Panc1 (cell line): ENCODE results near the gene KRTAP10-4. TPM values are rescaled to one million over a fixed set of nuclear protein-coding genes. Genes with fewer than 3 reads are reported as not detected.

Experiments
- ATAC-seq: fragments of 200-7000 bp; cut with Tn5 transposase; 2 replicates; pipeline ENCODE4 v1.9.1; 2020; ENCODE audit warnings: mild to moderate bottlenecking, moderate library complexity
- BruUV-seq: library from RNA; stranded (reverse); fragments of 400-500 nt; replicated peaks from 2 replicates; lab custom pipeline; 2021; lab: Mats Ljungman, UMichigan
- CTCF ChIA-PET: fragments of 300-600 bp; sonication (Branson Sonifier 250); formaldehyde crosslinking; loops from one replicate; lab custom pipeline; 2022; ENCODE audit warnings: antibody characterized with exemption; lab: Charles Lee
- POLR2A ChIA-PET: fragments of 300-600 bp; sonication (Branson Sonifier 250); formaldehyde crosslinking; loops from one replicate; lab custom pipeline; 2022; ENCODE audit warnings: antibody characterized with exemption; lab: Charles Lee
- DNase-seq: peaks from one replicate; pipeline ENCODE4 v3.0.0-alpha.2; 2010; ENCODE audit warnings: low read depth, low spot score
- H3K27ac ChIP-seq: 2 replicates; pipeline ENCODE4 v1.5.1; 2011; ENCODE audit warnings: mild to moderate bottlenecking, low read length, inconsistent platforms
- H3K27me3 ChIP-seq: fragments of 200-500 bp; sonication (Bioruptor generic); 2 replicates; pipeline ENCODE4 v1.6.0; 2014; ENCODE audit warnings: low read length, inconsistent platforms; ENCODE audit not compliant: control insufficient read depth, insufficient read depth
- H3K36me3 ChIP-seq: fragments of 200-500 bp; sonication (Bioruptor generic); 2 replicates; pipeline ENCODE4 v1.5.1; 2014; ENCODE audit warnings: inconsistent platforms, mild to moderate bottlenecking, low read length, moderate library complexity; ENCODE audit not compliant: control insufficient read depth, insufficient read depth
- H3K4me1 ChIP-seq: 2 replicates; pipeline ENCODE4 v1.5.1; 2011; ENCODE audit warnings: inconsistent platforms, mild to moderate bottlenecking, low read length, moderate library complexity; ENCODE audit not compliant: control insufficient read depth, insufficient read depth
- H3K4me3 ChIP-seq, 2 experiments: 2 replicates each; pipeline ENCODE4 v1.5.1; 2011 to 2012; ENCODE audit warnings: low read depth in 2 of 2, low read length in 2 of 2, mild to moderate bottlenecking in 2 of 2, inconsistent platforms in 1 of 2, moderate library complexity in 1 of 2
- H3K9me3 ChIP-seq: fragments of 200-500 bp; sonication (Bioruptor generic); 2 replicates; pipeline ENCODE4 v1.5.1; 2014; ENCODE audit warnings: low read depth, mild to moderate bottlenecking, inconsistent platforms, low read length, moderate library complexity; ENCODE audit not compliant: control insufficient read depth, insufficient read depth
- POLR2AphosphoS5 ChIP-seq: IDR thresholded peaks from 2 replicates; pipeline ENCODE4 v1.6.1; 2012; ENCODE audit warnings: mild to moderate bottlenecking, low read depth, low read length, moderate library complexity
- SIN3A ChIP-seq: IDR thresholded peaks from 2 replicates; pipeline ENCODE4 v1.6.1; 2012; ENCODE audit warnings: low read depth, mild to moderate bottlenecking, low read length, moderate library complexity, borderline replicate concordance; ENCODE audit not compliant: insufficient read depth
- TCF7L2 ChIP-seq: IDR thresholded peaks from 2 replicates; pipeline ENCODE4 v1.6.1; 2011; ENCODE audit warnings: mild to moderate bottlenecking, low read depth, low read length, inconsistent platforms
- in situ Hi-C: cut with HindIII; loops from 2 replicates; pipeline ENCODE4 v1.10.0; 2016; ENCODE audit warnings: low sequenced_read_pairs, low pct_unique_long_range_greater_than_20kb
- intact Hi-C: fragments of 100-400 bp; cut with micrococcal nuclease; formaldehyde crosslinking; loops from one replicate; pipeline ENCODE4 v1.10.0; 2022; ENCODE audit not compliant: unreplicated experiment
- total RNA-seq: library from RNA; stranded (reverse); gene quantifications from one replicate; pipeline ENCODE4 v1.2.1, GENCODE V29; 2021; ENCODE audit not compliant: unreplicated experiment
- TF ChIP-seq, protein P1 (sequence below): fragments of 450-650 bp; IDR thresholded peaks from 2 replicates; pipeline ENCODE4 v1.5.1; 2017; ENCODE audit warnings: mild to moderate bottlenecking
- TF ChIP-seq, protein P2 (sequence below), 2 experiments: IDR thresholded peaks; 2 replicates each; pipeline ENCODE4 v1.6.1; 2011 to 2012; ENCODE audit warnings: low read depth in 2 of 2, control low read depth in 1 of 2, low read length in 1 of 2, mild to moderate bottlenecking in 1 of 2, moderate library complexity in 1 of 2; ENCODE audit not compliant: insufficient read depth in 1 of 2

The KRTAP10-4 gene
- total RNA-seq, 1 experiment from 2014 or later, result not detected

DNA sequence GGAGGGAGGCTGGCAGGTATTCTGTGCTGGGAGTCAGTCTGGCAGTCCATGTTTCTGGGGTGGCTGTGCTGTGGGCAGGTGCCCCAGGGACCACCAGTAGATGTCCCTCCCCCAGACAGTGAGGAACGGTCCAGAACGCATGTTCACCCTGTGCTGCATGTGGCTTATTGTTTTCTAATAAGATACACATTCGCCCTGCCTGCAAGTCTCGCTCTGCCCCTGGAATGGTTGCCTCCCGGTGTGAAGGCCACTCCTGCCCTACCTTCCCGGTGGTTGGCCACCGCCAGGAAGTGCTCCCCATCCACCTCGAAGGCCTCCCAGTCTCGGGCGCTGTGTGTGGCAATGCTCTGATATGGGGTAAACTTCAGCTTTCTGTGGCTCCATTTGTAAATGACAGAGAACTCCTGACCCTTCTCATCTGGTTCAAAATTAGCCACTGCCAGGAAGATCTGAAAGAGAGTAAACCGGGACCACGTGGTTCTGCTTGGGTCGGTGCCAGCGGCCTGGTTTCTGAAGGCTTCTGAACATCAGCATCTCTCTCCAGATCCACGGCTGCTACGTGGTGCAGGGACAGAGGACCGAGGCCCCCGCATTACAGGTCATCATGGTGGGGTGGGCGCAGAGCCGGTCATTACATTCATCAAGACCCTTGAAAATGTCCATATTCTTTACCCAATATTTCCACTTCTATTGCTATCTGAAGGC, 48.0 kb upstream of the KRTAP10-4 start:
- Histone ChIP-seq H3K27ac (no peak overlapping the region), H3K9me3 (no peaks in the 10 kb centered on the region), H3K4me1 (no peaks in the 10 kb centered on the region), H3K4me3 (no peak overlapping the region), H3K36me3 (no peaks in the 10 kb centered on the region), H3K27me3 (no peaks in the 10 kb centered on the region)
- no peak for ATAC-seq
- no TSS peak for BruUV-seq
- no peak for DNase-seq
- POLR2A ChIA-PET, result no interaction called here
- CTCF ChIA-PET, result no interaction called here
- intact Hi-C loops (no loop called here), in situ Hi-C loops (no loop called here)
- TF ChIP-seq POLR2AphosphoS5, result no peak
- TF ChIP-seq, protein P1, sequence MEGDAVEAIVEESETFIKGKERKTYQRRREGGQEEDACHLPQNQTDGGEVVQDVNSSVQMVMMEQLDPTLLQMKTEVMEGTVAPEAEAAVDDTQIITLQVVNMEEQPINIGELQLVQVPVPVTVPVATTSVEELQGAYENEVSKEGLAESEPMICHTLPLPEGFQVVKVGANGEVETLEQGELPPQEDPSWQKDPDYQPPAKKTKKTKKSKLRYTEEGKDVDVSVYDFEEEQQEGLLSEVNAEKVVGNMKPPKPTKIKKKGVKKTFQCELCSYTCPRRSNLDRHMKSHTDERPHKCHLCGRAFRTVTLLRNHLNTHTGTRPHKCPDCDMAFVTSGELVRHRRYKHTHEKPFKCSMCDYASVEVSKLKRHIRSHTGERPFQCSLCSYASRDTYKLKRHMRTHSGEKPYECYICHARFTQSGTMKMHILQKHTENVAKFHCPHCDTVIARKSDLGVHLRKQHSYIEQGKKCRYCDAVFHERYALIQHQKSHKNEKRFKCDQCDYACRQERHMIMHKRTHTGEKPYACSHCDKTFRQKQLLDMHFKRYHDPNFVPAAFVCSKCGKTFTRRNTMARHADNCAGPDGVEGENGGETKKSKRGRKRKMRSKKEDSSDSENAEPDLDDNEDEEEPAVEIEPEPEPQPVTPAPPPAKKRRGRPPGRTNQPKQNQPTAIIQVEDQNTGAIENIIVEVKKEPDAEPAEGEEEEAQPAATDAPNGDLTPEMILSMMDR, result no peak
- TF ChIP-seq, protein P2, sequence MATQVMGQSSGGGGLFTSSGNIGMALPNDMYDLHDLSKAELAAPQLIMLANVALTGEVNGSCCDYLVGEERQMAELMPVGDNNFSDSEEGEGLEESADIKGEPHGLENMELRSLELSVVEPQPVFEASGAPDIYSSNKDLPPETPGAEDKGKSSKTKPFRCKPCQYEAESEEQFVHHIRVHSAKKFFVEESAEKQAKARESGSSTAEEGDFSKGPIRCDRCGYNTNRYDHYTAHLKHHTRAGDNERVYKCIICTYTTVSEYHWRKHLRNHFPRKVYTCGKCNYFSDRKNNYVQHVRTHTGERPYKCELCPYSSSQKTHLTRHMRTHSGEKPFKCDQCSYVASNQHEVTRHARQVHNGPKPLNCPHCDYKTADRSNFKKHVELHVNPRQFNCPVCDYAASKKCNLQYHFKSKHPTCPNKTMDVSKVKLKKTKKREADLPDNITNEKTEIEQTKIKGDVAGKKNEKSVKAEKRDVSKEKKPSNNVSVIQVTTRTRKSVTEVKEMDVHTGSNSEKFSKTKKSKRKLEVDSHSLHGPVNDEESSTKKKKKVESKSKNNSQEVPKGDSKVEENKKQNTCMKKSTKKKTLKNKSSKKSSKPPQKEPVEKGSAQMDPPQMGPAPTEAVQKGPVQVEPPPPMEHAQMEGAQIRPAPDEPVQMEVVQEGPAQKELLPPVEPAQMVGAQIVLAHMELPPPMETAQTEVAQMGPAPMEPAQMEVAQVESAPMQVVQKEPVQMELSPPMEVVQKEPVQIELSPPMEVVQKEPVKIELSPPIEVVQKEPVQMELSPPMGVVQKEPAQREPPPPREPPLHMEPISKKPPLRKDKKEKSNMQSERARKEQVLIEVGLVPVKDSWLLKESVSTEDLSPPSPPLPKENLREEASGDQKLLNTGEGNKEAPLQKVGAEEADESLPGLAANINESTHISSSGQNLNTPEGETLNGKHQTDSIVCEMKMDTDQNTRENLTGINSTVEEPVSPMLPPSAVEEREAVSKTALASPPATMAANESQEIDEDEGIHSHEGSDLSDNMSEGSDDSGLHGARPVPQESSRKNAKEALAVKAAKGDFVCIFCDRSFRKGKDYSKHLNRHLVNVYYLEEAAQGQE (IDR thresholded peaks at IDR 0.05; ENCODE audit: insufficient read depth in 1 of 2, low read depth in 2 of 2, low read length in 1 of 2), result no peak

DNA sequence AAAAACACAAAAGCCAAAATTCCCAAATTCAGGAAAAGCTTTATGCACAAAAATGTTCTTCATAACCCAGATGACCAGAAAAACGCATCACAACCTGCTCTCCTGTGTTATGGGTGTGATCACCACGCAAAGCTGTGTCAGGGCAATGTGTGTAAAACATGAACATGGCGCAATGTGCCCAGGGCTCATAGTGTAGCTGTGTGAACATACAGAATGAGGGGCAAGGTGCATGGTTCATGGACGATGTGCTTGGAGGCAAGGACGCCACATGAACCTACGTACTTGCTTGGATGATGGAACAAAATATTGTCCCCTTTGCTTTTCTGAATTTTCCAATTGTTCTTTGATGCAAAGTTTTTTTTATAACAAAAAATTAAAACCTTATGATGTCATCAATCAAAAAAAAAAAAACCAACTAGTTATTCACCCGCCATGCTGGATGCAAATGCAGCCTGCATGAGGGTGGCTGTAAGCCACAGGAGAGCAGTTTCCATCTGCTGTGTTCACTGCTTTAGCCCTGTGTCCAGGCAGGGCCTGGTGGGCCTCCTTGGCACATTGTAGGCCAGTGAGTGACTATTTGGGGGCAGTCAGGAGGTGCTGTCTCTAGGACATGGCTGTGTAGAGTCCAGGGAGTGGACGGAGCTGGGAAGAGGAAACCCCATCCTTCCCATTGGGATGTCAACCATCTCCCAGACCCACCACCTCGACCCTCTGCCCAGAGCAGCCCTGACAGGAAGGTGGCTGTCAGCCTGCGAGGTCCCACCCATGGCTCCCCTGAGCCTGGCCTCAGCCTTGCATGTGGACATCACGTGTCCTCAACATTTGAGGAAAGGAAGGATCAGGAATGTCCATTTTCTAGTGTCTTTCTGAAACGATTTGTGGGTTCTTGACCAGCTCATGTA, 47.2 kb upstream of the KRTAP10-4 start:
- Histone ChIP-seq H3K4me3 (no peak overlapping the region), H3K4me1 (no peaks in the 10 kb centered on the region), H3K27ac (no peak overlapping the region), H3K36me3 (no peaks in the 10 kb centered on the region), H3K9me3 (no peaks in the 10 kb centered on the region), H3K27me3 (no peaks in the 10 kb centered on the region)
- in situ Hi-C loops (no loop called here), intact Hi-C loops (no loop called here)
- DNase-seq, result no peak
- ATAC-seq, result no peak
- ChIA-PET CTCF (no interaction called here), POLR2A (no interaction called here)
- TF ChIP-seq POLR2AphosphoS5 (no peak), TCF7L2 (no peak), SIN3A (no peak)
- TF ChIP-seq, protein P2 (IDR thresholded peaks at IDR 0.05; ENCODE audit: insufficient read depth in 1 of 2, low read depth in 2 of 2, low read length in 1 of 2), result no peak
- TF ChIP-seq, protein P1, result no peak
- no TSS peak for BruUV-seq
